Measurements from ENCODE around the gene LEPR.

Gene LEPR

DNA sequence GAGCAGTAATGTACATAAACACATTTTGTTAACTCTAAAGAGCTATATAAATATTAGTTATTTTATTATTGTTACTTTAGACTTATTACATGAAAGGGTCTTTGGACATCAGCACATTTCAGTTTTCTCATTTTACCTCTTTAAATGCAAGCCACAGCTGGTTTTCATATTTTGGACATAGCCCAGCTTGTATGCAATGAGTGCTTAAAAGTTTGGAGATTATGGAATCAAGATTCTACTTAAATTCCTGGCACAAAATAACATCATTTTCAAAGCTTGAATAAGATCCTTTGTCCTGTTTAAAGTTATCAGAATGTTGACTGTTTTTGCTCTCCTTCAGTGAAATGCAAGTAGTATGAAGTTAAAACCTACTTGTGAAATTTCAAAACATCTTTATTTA is 15.5 kb upstream of the LEPR start:
- no peak overlapping the region for H3K4me3 ChIP-seq (ENCODE audit: low read depth in 1 of 2, low read length in 1 of 2)
- H3K36me3 ChIP-seq = no peaks in the 10 kb centered on the region
- H3K9me3 ChIP-seq = no peaks in the 10 kb centered on the region
- H3K27ac ChIP-seq = no peak overlapping the region
- TF ChIP-seq, protein P1, sequence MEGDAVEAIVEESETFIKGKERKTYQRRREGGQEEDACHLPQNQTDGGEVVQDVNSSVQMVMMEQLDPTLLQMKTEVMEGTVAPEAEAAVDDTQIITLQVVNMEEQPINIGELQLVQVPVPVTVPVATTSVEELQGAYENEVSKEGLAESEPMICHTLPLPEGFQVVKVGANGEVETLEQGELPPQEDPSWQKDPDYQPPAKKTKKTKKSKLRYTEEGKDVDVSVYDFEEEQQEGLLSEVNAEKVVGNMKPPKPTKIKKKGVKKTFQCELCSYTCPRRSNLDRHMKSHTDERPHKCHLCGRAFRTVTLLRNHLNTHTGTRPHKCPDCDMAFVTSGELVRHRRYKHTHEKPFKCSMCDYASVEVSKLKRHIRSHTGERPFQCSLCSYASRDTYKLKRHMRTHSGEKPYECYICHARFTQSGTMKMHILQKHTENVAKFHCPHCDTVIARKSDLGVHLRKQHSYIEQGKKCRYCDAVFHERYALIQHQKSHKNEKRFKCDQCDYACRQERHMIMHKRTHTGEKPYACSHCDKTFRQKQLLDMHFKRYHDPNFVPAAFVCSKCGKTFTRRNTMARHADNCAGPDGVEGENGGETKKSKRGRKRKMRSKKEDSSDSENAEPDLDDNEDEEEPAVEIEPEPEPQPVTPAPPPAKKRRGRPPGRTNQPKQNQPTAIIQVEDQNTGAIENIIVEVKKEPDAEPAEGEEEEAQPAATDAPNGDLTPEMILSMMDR (IDR thresholded peaks at IDR 0.05) = no peak
- no peaks in the 10 kb centered on the region for H3K4me1 ChIP-seq (ENCODE audit: control insufficient read depth in 1 of 2, insufficient read depth in 1 of 2, low read depth in 1 of 2, low read length in 1 of 2)
- no peaks in the 10 kb centered on the region for H3K27me3 ChIP-seq

DNA sequence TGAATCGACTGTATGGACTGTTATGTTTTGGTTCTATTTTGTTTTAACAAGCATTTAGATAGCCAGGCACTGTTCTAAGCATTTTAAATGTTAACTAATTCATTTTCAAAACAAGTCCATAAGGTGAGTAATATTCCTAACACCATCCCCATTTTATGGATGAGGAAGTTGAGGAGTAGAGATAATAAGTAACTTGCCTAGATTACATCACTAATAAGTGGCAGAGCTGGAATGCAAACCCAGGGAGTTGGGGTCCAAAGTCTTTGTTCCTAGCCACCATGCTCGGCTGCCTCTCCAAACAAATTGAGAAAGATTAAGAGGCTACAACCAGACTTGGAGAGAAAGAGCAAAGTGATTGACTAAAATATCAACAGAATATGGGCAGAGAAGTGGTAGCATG is 12.6 kb upstream of the LEPR start:
- no peaks in the 10 kb centered on the region for H3K27me3 ChIP-seq
- no peaks in the 10 kb centered on the region for H3K36me3 ChIP-seq
- H3K4me3 ChIP-seq (ENCODE audit: low read depth in 1 of 2, low read length in 1 of 2) = no peak overlapping the region
- no peaks in the 10 kb centered on the region for H3K4me1 ChIP-seq (ENCODE audit: control insufficient read depth in 1 of 2, insufficient read depth in 1 of 2, low read depth in 1 of 2, low read length in 1 of 2)
- no peak overlapping the region for H3K27ac ChIP-seq
- TF ChIP-seq, protein P1 (IDR thresholded peaks at IDR 0.05) = no peak
- no peaks in the 10 kb centered on the region for H3K9me3 ChIP-seq

DNA sequence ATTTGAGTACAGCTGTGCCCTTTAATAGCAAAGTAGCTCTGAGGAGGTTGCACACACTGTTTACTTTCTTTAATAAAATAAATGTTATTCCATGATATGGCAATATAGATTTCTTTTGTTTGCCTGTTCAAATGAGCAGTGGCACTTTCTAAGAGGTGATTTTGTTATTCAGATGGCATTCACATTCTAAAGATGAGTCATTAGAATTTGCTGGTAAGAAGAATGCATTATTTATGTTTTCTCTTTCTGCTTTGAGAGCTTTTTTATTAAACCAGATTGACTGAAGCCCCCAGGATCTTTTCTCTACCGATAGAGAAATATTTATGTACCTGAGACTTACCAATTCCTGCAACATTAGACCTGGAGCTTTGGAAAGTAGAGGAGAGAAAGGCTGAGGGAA is 11.2 kb upstream of the LEPR start:
- TF ChIP-seq, protein P1 (IDR thresholded peaks at IDR 0.05) = no peak
- Histone ChIP-seq H3K4me3 (ENCODE audit: low read depth in 1 of 2, low read length in 1 of 2) (no peak overlapping the region), H3K9me3 (no peaks in the 10 kb centered on the region), H3K27ac (no peak overlapping the region), H3K4me1 (ENCODE audit: control insufficient read depth in 1 of 2, insufficient read depth in 1 of 2, low read depth in 1 of 2, low read length in 1 of 2) (no peaks in the 10 kb centered on the region), H3K36me3 (no peaks in the 10 kb centered on the region), H3K27me3 (no peaks in the 10 kb centered on the region)

DNA sequence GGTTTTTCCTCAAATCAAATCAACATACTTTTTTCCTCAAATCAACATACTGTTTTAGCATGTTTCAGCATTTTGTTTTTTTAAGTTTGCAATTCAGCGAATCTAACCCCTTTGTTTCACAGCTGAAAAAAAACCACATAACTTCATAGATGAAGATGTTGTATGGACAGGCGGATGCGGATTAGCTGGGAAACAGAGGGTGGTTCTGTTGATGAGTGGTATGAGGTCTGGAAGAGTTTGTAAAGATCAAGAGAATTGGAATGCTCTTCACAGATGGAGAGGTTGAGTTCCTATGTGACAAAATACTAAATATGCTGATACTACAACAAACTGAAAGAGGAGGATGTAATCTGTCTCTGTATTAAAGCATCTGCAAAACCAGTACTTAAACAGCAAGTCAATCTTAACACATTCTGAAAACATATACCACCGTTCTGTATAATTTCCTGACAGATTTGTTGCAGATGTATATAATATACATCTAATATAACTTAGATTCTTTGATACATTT is 10.6 kb upstream of the LEPR start:
- TF ChIP-seq, protein P1 (IDR thresholded peaks at IDR 0.05) = no peak
- H3K27me3 ChIP-seq = no peaks in the 10 kb centered on the region
- no peaks in the 10 kb centered on the region for H3K4me1 ChIP-seq (ENCODE audit: control insufficient read depth in 1 of 2, insufficient read depth in 1 of 2, low read depth in 1 of 2, low read length in 1 of 2)
- H3K4me3 ChIP-seq (ENCODE audit: low read depth in 1 of 2, low read length in 1 of 2) = no peak overlapping the region
- H3K9me3 ChIP-seq = no peaks in the 10 kb centered on the region
- no peaks in the 10 kb centered on the region for H3K36me3 ChIP-seq
- H3K27ac ChIP-seq = no peak overlapping the region

DNA sequence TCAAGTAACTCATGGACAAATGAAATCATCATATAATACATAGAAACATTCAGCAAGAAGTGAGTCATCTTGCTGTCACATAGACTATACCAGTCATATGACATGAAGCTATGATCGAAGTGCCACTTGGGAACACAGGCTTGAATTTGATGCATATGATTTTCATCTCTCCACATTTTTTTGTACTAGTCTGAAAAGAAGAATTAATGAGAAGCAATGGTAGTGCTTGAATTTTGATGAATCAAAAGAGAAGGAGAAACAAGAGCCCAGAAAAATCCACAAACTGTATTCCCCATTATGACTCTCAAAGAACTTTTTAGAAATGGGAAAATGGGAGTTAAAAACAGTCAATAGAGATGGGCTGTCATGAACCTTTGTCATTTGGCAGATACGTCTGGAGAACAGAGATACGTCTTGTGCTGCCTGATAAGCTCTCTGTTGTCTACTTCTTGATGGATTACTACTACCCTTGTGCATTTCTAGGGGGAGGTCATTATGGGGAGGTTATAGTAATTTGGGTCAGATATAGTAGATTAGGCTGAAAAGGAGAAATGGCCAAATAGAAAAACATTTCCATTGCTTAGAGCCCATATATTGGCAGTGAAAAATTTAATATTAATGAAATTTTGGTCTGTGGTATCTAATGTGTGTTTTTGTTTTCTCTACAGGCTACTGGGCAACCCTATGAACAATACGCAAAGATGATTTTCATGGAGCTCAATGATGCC is 8.0 kb upstream of the LEPR start:
- H3K4me3 ChIP-seq (ENCODE audit: low read depth in 1 of 2, low read length in 1 of 2) = no peak overlapping the region
- no peak overlapping the region for H3K27ac ChIP-seq
- H3K27me3 ChIP-seq = peaks cover 8% of the 10 kb centered on the region
- H3K4me1 ChIP-seq (ENCODE audit: control insufficient read depth in 1 of 2, insufficient read depth in 1 of 2, low read depth in 1 of 2, low read length in 1 of 2) = no peaks in the 10 kb centered on the region
- H3K9me3 ChIP-seq = no peaks in the 10 kb centered on the region
- H3K36me3 ChIP-seq = no peaks in the 10 kb centered on the region
- TF ChIP-seq, protein P1 (IDR thresholded peaks at IDR 0.05) = no peak

Measured in neutrophil (primary cell).